DND-41 (cell line): Measurements from ENCODE around the gene MYL4.

Experiments used
- EZH2 ChIP-seq: IDR thresholded peaks from 3 replicates; pipeline ENCODE4 v1.6.1; 2012; ENCODE audit warnings: borderline replicate concordance, low read depth, mild to moderate bottlenecking, moderate library complexity, low read length, inconsistent platforms; ENCODE audit not compliant: severe bottlenecking
- TF ChIP-seq, protein P1 (sequence below): IDR thresholded peaks from 2 replicates; pipeline ENCODE4 v1.5.1; 2012; ENCODE audit warnings: borderline replicate concordance, low read length, moderate library complexity, mild to moderate bottlenecking; ENCODE audit not compliant: poor library complexity, severe bottlenecking; ENCODE audit errors: extremely low read depth

DNA sequence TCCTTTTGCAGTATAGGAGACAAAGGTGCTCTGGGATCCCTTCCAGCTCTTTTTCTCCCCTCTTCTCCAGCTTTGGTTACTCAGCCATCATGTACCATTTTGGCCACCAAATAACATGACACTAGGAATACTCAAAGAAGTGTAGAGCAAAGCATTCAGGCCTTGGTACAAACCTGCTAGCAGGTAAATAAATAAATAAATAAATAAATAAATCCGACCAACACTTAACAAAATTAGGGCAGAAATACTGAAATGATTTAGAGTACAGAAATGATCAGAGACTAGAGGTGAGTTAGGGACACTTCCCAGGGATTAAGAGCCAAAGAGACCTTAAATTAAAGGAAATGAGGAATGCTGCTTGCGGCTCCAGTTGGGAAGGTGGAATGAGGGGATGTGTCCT, 26.8 kb downstream of the MYL4 start:
- TF ChIP-seq, protein P1, sequence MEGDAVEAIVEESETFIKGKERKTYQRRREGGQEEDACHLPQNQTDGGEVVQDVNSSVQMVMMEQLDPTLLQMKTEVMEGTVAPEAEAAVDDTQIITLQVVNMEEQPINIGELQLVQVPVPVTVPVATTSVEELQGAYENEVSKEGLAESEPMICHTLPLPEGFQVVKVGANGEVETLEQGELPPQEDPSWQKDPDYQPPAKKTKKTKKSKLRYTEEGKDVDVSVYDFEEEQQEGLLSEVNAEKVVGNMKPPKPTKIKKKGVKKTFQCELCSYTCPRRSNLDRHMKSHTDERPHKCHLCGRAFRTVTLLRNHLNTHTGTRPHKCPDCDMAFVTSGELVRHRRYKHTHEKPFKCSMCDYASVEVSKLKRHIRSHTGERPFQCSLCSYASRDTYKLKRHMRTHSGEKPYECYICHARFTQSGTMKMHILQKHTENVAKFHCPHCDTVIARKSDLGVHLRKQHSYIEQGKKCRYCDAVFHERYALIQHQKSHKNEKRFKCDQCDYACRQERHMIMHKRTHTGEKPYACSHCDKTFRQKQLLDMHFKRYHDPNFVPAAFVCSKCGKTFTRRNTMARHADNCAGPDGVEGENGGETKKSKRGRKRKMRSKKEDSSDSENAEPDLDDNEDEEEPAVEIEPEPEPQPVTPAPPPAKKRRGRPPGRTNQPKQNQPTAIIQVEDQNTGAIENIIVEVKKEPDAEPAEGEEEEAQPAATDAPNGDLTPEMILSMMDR: no peak
- no peak for TF ChIP-seq EZH2
